ENCODE results near the gene RUFY1.

RUFY1 gene

DNA sequence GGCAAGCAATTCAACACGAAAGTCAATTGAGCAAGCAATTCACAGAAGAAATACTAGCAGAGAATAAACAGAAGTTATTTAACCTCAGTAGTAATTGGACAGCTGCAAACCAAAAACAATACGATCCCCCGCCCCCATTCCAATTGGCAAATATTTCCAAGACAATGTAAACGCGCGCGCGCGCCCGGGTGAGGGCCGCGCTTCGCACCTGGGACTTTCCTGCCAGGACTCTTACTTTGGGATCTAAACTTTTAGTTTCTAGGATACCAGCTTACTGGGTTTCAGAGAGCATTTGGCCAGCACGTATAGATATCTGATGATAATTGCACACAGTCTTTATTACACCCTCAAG, 8.6 kb downstream of the RUFY1 start:
- Histone ChIP-seq H3K9ac (ENCODE audit: insufficient read length) (peak overlapping the region; percentile 74), H3K9me3 (ENCODE audit: low read depth, low read length) (no peaks in the 10 kb centered on the region), H3K27ac (peak overlapping the region; percentile 83), H3K36me3 (ENCODE audit: insufficient read depth, low read length) (peaks cover 33% of the 10 kb centered on the region), H3K4me3 (peak overlapping the region; percentile 90)
- no peak for TF ChIP-seq POLR2AphosphoS5 (IDR thresholded peaks at IDR 0.05; ENCODE audit: borderline replicate concordance, low read depth, low read length)
- TF ChIP-seq FOXP2 (optimal IDR thresholded peaks at IDR 0.05; ENCODE audit: control extremely low read depth, extremely low read length, insufficient read depth), result no peak
- no peak for TF ChIP-seq EZH2 (IDR thresholded peaks at IDR 0.05)
- no peak for DNase-seq (ENCODE audit: low read depth, low spot score)

DNA sequence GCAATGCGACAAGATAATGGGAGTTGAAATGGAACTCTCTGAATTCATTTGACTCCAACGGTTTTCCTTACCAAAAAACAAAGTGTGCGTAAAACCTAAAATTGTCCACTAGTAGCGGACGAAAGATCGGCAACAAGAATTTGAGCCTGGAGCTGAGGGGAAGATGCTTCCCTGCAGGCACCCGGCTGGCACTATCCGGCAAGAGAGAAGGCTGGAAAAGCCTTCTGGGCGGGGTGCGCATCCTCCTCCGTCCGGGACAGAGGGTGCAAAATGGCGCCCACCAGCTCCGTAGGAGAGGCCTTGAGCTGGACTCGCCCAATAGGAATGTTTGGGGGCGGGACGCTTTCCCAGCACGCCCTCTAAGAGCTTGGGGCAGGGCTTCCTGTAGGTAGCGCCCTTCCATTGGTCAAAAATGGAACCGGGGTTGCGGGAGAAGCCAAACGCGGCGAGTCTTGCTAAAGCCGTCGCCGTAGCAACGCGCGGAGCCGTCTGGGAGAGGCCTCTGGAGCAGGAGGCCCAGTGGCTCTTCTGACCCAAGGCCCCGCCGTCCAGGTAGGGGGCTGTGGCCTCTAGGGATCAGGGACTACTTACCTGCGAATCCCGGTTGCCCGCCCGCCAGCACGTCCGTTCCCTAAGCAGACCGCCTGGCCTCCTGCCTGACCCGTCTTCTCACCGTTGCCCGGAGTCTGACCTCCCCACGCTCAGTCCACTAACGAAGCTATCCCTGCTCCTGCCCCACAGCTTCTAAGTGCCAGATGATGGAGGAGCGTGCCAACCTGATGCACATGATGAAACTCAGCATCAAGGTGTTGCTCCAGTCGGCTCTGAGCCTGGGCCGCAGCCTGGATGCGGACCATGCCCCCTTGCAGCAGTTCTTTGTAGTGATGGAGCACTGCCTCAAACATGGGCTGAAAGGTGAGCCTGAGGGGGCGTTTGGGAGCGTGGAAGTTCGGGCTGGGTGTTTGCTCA, 9.2 kb downstream of the RUFY1 start:
- TF ChIP-seq FOXP2 (optimal IDR thresholded peaks at IDR 0.05; ENCODE audit: control extremely low read depth, extremely low read length, insufficient read depth) (no peak), POLR2AphosphoS5 (IDR thresholded peaks at IDR 0.05; ENCODE audit: borderline replicate concordance, low read depth, low read length) (peak; percentile 98), EZH2 (IDR thresholded peaks at IDR 0.05) (no peak)
- Histone ChIP-seq H3K9ac (ENCODE audit: insufficient read length) (peak overlapping the region; percentile 78), H3K9me3 (ENCODE audit: low read depth, low read length) (no peaks in the 10 kb centered on the region), H3K36me3 (ENCODE audit: insufficient read depth, low read length) (peaks cover 31% of the 10 kb centered on the region), H3K27ac (peak overlapping the region; percentile 83), H3K4me3 (peak overlapping the region; percentile 90)
- peak; percentile 92 for DNase-seq (ENCODE audit: low read depth, low spot score)

DNA sequence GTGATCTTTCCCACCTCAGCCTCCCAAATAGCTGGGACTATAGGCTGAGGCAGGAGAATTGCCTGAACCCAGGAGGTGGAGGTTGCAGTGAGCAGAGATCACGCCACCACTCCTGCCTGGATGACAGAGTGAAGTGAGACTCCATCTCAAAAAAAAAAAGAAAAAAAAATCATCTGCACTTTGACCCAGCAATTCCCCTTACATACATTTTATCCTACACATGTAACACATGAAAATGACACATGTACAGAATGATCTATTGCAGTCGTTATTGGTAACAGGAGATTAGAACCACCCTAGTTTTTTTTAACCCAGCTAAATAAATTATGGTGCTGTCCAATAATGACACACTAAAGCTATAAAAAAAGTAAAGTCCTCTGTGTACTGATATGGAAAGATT, 14.2 kb downstream of the RUFY1 start:
- DNase-seq (ENCODE audit: low read depth, low spot score), result no peak
- no peak overlapping the region for H3K27ac ChIP-seq
- no peak overlapping the region for H3K4me3 ChIP-seq
- TF ChIP-seq FOXP2 (optimal IDR thresholded peaks at IDR 0.05; ENCODE audit: control extremely low read depth, extremely low read length, insufficient read depth) (no peak), POLR2AphosphoS5 (IDR thresholded peaks at IDR 0.05; ENCODE audit: borderline replicate concordance, low read depth, low read length) (no peak), EZH2 (IDR thresholded peaks at IDR 0.05) (no peak)
- H3K36me3 ChIP-seq (ENCODE audit: insufficient read depth, low read length), result peaks cover 59% of the 10 kb centered on the region
- no peak overlapping the region for H3K9ac ChIP-seq (ENCODE audit: insufficient read length)
- H3K9me3 ChIP-seq (ENCODE audit: low read depth, low read length), result no peaks in the 10 kb centered on the region

DNA sequence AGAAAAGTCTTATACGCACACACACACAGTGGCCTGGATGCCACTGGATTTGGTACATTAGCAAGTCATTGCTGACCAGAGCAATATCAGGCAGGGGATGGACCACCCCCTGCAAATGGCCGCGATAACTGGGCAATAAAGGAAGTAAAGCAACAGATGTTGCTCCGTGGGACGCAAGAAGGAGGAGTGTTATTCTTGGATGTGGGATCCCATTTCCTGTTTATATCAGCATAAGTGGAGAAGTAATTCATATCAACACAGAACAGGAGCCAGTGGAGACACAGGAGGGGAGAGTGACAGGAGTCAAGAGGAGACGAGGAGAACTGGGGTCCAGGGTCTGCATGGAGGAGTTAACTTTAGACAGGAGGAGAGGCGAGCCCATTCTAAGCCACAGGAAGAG, 18.4 kb downstream of the RUFY1 start:
- H3K4me3 ChIP-seq, result no peak overlapping the region
- peaks cover 73% of the 10 kb centered on the region for H3K36me3 ChIP-seq (ENCODE audit: insufficient read depth, low read length)
- H3K9me3 ChIP-seq (ENCODE audit: low read depth, low read length), result no peaks in the 10 kb centered on the region
- TF ChIP-seq POLR2AphosphoS5 (IDR thresholded peaks at IDR 0.05; ENCODE audit: borderline replicate concordance, low read depth, low read length) (no peak), FOXP2 (optimal IDR thresholded peaks at IDR 0.05; ENCODE audit: control extremely low read depth, extremely low read length, insufficient read depth) (no peak), EZH2 (IDR thresholded peaks at IDR 0.05) (no peak)
- H3K27ac ChIP-seq, result no peak overlapping the region
- H3K9ac ChIP-seq (ENCODE audit: insufficient read length), result no peak overlapping the region
- DNase-seq (ENCODE audit: low read depth, low spot score), result no peak

DNA sequence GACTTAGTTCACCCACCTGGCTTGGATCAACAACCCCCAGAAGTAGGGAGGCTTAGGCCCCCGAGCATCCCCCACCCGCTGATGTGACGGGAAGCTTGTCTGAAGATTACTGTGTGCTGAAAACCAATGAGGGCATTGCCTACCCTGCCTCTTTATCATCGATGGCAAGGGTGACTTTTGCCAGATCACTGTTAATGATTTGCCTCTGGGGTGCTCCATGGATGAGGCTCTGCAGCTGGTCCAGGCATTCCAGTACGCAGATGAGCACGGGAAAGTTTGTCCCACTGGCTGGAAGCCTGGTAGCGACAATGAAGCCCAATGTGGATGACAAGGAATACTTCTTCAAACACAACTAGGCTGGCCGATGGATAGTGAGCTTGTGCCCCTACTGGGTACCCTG, 22.0 kb downstream of the RUFY1 start:
- peaks cover 61% of the 10 kb centered on the region for H3K36me3 ChIP-seq (ENCODE audit: insufficient read depth, low read length)
- H3K9ac ChIP-seq (ENCODE audit: insufficient read length), result no peak overlapping the region
- no peak for TF ChIP-seq POLR2AphosphoS5 (IDR thresholded peaks at IDR 0.05; ENCODE audit: borderline replicate concordance, low read depth, low read length)
- no peak for TF ChIP-seq EZH2 (IDR thresholded peaks at IDR 0.05)
- TF ChIP-seq FOXP2 (optimal IDR thresholded peaks at IDR 0.05; ENCODE audit: control extremely low read depth, extremely low read length, insufficient read depth), result no peak
- no peak overlapping the region for H3K4me3 ChIP-seq
- DNase-seq (ENCODE audit: low read depth, low spot score), result no peak
- no peaks in the 10 kb centered on the region for H3K9me3 ChIP-seq (ENCODE audit: low read depth, low read length)
- no peak overlapping the region for H3K27ac ChIP-seq

DNA sequence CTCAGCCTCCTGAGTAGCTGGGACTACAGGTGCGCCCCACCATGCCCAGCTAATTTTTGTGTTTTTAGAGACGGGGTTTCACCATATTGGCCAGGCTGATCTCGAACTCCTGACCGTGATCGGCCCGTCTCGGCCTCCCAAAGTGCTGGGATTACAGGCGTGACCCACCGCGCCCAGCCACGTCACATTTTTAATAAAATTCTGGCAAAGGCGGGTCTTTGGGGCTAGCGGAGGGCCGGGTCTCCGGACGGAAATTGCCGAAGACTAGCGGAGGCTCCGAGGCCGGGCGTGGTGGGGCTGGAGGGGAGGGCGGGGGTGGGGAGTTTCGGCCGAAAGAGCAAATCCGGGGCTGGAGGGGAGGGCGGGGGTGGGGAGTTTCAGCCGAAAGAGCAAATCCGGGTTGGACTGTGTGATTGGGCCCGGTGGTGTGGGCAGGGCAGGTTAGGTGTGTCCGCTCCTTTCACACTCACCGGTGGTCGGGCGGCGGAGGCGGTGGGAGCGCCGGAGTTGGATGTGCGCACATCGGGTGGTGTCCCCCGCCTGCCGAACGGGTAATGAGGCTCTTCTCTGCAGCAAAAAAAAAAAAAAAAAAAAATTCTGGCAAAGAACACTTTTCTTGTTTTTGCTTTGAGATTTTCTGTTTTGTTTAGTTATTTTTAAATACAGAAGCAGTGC, 27.1 kb downstream of the RUFY1 start:
- DNase-seq (ENCODE audit: low read depth, low spot score), result no peak
- Histone ChIP-seq H3K9ac (ENCODE audit: insufficient read length) (no peak overlapping the region), H3K9me3 (ENCODE audit: low read depth, low read length) (no peaks in the 10 kb centered on the region), H3K4me3 (no peak overlapping the region), H3K36me3 (ENCODE audit: insufficient read depth, low read length) (peaks cover 38% of the 10 kb centered on the region; the same call in 1 of the 2 replicates), H3K27ac (no peak overlapping the region)
- TF ChIP-seq POLR2AphosphoS5 (IDR thresholded peaks at IDR 0.05; ENCODE audit: borderline replicate concordance, low read depth, low read length), result no peak

DNA sequence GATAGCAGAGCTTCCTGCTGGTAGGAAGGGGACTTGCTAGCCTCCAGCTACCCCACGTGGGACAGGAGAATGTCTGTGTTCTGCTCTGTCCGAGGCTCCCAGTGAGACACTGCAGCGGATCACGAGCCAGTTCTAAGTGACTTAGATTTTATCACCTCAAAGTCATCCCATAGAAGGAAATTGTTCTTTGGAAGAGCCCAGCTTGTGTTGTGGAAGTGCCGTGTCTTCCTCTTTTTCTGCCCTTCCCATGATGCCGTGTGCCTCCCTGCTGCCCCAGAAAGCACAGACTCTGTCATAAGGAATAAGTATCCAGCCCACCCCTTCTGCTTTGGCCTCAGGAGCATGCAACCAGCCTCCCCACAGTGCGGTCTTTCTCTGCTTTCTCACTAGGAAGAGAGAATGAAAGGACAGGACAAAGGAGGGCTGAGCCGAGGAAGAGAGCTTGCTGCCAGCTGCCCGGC, 35.6 kb downstream of the RUFY1 start:
- no peak for DNase-seq (ENCODE audit: low read depth, low spot score)
- no peak for TF ChIP-seq EZH2 (IDR thresholded peaks at IDR 0.05)
- no peak for TF ChIP-seq POLR2AphosphoS5 (IDR thresholded peaks at IDR 0.05; ENCODE audit: borderline replicate concordance, low read depth, low read length)
- no peak for TF ChIP-seq FOXP2 (optimal IDR thresholded peaks at IDR 0.05; ENCODE audit: control extremely low read depth, extremely low read length, insufficient read depth)
- peaks cover 41% of the 10 kb centered on the region for H3K36me3 ChIP-seq (ENCODE audit: insufficient read depth, low read length)

DNA sequence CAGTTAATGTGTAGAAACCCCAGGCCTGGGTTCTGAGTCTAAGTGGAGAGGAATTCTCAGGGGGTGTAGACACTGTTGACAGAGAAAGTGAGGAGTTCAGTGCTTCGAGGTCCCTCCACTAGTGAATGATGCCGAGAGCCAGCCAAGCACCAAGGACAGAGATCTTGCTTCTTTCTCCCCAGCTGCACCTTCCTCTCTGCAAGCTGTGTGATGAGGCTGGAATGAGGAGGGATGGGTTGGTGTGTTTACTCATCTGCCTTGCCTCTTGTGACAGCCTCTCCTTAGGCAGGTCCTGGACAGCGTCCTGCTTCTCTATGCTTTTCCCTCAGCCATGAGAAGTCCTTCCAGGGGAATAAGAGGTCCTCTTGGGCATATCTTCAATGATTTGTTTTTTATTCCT, 37.8 kb downstream of the RUFY1 start:
- peaks cover 49% of the 10 kb centered on the region for H3K36me3 ChIP-seq (ENCODE audit: insufficient read depth, low read length)
- no peak for DNase-seq (ENCODE audit: low read depth, low spot score)
- no peak for TF ChIP-seq EZH2 (IDR thresholded peaks at IDR 0.05)
- no peak for TF ChIP-seq POLR2AphosphoS5 (IDR thresholded peaks at IDR 0.05; ENCODE audit: borderline replicate concordance, low read depth, low read length)
- no peak for TF ChIP-seq FOXP2 (optimal IDR thresholded peaks at IDR 0.05; ENCODE audit: control extremely low read depth, extremely low read length, insufficient read depth)

More for the DNA sequence above, 35.6 kb downstream of the RUFY1 start:
- no peaks in the 10 kb centered on the region for H3K9me3 ChIP-seq (ENCODE audit: low read depth, low read length)
- H3K9ac ChIP-seq (ENCODE audit: insufficient read length), result no peak overlapping the region
- H3K27ac ChIP-seq, result no peak overlapping the region
- no peak overlapping the region for H3K4me3 ChIP-seq

More for the DNA sequence above, 37.8 kb downstream of the RUFY1 start:
- H3K27ac ChIP-seq, result no peak overlapping the region
- no peak overlapping the region for H3K4me3 ChIP-seq
- no peak overlapping the region for H3K9ac ChIP-seq (ENCODE audit: insufficient read length)
- no peaks in the 10 kb centered on the region for H3K9me3 ChIP-seq (ENCODE audit: low read depth, low read length)

All from SK-N-MC (cell line).